ENCODE measurements around the gene SUB1.
"Not testable (repeated sequence)": the region's sequence is repeated elsewhere in the genome, so short reads cannot be mapped to it uniquely, and the experiment has no call there.

SUB1 gene

DNA sequence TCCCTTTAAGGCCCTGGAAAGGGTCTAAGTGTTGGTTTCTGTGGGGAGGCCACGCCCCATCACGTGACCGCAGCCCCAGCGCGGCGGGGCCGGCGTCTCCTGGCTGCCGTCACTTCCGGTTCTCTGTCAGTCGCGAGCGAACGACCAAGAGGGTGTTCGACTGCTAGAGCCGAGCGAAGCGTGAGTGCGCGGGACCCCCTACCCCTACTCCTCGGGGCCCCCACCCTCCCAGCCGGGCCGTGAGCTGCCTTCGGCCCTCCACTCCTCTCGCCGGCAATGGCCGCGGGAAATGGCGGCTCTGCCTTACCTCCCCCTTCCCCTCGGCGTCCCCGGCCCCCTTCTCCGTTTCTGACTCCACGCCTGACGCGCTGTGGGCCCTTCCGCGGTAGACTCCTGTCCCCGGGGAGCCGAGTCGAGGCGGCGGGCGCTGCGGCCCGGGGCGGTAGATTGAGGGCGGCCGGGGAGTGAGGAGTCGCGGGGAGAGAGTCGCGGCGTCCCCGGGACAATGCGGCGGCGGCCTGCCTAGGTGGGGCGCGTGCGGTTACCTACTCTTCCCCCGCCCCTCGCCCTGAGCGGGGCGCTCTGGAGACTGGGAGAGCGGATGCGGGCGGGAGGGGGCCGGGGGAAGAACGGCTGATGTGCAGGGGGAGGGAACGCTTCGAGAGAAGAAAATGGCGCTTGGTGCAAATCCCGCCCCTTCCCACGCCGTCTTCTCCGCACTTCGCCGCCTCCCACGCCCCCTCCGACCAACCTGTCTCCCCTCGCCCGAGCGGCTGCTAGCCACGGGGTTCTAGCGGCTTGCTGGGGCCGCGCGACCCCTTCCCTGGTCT is at the start of gene SUB1:
SUB1 (plus strand) TSS at position 112 of the 830 bp plus-strand sequence. CDS start 2,956 bp downstream, outside the sequence.
- peak; percentile 97 for DNase-seq

DNA sequence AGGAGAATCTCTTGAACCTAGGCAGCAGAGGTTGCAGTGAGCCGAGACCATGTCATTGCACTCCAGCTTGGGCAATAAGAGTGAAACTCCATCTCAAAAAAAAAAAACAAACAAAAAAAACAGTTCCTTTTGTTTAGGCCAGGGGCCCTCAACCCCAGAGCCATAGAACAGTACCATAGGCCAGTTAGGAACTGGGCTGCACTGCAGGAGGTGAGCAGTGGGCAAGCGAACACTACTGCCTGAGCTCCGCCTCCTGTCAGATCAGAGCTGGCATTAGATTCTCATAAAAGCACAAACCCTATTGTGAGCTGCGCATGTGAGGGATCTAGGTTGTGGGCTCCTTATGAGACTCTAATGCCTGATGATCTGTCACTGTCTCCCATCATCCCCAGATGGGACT is 49.1 kb upstream of the SUB1 start:
- DNase-seq = no peak

DNA sequence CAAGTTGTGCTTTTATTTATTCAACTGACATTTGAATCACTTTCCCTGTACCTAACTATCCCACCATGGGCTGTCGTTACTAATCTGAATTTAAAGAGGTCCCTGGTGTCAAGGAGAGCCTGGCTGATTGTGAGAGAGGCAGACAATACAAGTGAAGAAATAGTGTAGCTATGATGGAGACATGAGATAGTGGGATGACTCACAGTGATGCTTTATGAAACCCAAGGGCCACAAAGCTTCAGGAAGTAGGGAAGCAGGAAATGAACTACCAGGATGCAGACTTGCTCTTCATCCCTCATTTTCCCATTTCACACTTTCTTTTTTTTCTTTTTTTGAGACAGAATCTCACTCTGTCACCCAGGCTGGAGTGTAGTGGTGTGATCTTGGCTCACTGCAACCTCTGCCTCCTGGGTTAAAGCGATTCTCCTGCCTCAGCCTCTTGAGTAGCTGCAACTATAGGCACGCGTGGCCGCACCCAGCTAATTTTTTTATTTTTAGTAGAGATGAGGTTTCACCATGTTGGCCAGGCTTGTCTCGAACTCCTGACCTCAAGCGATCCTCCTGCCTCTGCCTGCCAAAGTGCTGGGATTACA is 47.8 kb upstream of the SUB1 start:
- DNase-seq = not testable (repeated sequence)

DNA sequence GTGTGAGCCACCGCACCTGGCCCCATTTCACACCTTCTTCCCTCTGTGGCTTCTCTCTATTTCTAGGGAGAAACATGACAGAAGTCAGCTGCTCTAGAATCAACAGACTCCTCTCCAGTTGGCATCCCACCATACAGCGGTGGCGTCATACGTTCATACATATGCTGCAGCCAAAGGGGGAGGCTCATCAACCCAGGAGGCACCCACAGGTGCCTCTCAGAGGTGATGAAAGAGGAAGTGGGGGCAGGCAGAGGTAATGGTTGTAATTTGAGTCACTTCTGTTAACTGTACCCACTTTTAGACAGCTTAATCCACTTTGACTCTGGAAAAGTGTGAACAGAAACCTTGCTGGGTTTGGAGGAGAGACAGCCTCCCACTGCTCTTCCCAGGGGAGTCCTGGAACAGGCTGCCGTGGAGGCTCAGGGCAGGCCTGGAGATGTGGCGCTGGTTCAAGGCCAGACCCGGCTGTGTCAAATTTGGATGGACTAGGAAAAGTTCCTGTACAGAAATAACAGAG is 47.3 kb upstream of the SUB1 start:
- peak; percentile 58 for DNase-seq

DNA sequence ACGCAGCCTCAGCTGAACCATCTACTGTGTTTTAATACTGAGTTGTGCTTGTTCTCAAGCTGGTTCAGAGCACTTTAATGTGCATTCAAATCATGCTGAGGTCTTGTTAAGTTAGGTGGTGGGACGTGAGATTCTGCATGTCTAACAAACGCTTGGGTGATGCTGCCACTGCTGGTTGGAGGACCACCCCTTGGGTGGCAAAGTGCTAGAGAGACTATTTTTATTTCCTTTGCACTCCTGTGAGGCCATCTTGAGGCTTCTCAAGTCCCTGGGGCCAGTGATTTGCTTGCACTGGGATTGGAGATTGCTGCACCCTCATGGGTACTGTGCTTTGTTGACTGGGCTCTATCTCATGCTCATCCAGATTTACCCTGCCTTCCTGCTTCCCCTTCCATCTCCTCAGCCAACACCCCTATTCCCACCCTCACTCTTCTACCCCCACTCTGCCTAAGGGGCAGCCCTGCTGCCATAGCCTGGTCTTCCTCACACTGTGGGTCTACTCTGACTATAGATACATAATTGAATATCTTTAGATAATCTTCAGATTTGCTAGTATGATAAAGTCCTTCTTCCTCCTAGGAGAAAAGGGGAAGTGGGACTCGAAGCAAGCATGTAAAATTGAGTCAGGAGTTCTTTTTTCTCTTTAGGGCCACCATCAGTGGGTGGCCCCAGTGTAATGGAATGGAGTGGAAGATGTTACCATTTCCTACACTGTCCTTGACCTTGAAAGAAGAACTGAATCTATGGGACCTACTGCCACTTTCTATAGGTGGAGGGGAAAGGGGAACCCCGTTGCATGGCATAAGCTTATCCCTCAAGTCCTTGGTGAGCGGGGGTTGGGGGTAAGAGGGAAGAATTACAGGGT is 45.1 kb upstream of the SUB1 start:
- no peak for DNase-seq

DNA sequence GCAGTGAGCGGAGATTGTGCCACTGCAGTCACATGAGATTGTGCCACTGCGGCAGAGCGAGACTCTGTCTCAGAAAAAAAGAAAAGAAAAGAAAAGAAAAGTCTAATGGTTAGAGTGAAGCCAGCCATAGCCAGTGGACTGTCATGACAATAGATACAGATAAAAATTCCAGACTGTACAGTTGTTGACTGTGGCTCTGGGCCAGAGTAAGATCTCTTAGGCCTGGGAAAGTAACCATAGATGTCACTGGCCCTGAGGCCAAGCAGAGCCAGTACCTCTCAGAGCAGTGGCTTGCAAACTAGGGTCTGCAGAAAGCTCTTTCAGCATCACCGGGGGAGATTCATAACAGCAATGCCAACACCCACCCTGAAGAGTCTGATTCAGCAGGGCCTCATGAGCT is 44.1 kb upstream of the SUB1 start:
- DNase-seq = no peak

DNA sequence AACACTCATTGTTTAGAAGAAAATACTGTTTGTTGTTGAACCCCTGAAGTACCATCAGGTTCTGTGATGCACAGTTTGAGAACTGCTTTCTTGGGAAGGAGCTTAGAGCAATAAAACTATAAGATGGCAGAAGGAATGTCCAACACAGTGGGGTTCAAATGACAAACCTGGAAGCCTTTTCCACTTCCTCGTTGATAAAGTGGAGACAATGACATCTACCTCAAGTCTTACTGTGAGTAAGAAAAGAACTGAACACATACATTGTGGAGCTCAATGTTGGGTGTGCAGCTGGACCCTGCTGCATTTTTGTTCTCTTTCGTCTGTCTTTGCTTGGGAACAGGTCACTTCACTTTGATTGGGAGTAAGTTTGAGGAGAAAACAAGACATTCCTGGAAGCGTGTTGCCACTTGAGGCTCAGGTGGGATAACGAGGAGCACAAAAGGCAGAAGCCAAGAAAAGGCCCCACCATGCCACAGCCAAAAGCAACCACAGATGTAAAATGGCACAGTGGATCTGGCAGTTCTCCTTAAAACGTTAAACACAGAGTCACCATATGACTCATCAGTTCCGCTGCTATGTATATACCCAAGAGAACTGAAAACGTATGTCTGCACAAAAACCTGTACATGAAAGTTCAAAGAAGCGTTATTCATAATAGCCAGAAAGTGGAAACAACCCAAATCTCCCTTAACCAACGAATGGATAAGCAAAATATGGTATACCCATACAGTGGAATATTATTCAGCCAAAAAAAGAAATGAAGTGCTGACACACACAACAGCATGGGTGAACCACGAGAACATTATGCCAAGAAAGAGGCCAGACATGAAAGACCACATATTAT is 42.9 kb upstream of the SUB1 start:
- DNase-seq = peak; percentile 25

DNA sequence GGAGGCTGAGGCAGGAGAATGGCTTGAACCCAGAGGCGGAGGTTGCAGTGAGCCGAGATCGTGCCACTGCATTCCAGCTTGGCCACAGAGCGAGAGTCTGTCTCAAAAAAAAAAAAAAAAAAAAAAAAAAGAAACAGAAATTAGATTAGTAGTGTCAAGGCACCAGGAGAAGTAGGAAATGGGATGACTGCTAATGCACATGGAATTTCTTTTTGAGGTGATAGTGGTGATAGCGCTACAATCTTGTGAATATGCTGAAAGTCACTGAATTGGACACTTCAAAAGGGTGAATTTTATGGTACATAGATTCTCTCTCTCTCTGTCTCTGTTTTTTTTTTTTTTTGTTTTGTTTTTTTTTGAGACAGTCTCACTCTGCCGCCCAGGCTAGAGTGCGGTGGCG is 42.1 kb upstream of the SUB1 start:
- no peak for DNase-seq

DNA sequence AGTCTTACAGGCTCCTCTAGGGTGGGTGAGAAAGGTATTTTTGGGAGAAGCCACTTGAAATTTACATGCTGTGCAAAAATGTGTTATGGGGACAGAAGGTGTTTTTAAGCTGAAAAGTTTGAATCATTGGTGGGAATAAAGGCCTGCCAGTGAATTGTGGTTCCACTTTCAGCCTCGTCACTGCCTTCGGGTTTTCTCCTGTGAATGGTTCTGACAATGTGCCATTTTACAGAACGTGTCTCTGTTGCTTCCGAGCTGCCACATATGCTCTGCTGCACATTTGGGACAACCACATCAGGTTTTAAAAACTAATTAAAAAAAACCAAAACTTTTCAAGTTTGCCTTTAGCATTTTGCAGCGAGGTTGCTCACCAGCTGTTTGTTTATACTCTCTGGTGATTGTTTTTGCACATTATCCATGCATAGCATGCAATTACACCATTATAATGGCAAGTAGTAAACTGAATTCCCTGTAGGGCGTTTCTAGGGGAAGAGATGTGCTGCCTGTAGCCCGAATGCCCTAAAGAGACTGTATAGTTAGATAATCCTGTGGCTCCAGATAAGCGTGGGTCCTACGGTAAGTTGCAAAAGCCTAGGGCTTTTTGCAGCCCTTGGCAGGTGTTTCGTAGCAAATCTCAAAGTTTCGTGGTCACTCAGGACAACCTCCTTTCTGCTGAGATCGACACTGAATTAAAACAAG is 40.1 kb upstream of the SUB1 start:
- no peak for DNase-seq

DNA sequence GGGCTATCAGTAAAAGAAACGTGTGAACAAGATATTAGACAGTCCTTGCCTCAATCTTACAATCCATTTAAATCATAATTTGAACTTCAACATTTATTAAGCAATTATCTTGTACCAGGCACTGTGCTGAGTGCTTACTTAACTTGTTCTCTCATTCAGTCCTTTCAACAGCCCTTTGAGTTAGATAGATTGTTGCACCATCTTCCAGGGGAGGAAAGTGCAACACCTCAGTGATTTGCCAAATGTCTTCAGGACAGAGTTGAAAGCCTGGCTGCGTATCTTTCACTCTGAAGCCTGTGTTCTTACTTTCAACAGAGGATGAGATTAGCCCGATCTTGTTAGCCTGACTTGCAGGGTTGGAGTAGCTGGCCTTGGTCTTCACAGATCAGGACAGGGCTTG is 34.2 kb upstream of the SUB1 start:
- DNase-seq = no peak

DNA sequence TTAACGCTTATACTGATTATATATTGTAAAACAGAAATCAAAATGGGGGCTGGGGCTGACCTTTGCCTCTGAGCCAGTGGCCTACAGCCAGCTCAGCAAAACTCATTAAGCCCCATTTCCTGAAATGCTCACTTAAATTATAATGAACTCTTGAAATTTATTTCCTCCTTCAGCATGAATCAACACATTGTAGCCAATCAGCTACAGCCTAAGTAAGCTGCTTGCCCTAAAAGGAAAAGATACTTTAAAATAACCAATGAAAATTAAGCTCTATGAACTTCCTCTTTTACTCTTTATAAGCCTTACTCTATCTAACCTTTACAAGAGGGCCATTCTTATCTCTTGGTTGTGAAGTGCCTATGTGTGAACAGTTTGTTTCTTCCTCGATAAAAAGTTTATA is 33.5 kb upstream of the SUB1 start:
- no peak for DNase-seq

DNA sequence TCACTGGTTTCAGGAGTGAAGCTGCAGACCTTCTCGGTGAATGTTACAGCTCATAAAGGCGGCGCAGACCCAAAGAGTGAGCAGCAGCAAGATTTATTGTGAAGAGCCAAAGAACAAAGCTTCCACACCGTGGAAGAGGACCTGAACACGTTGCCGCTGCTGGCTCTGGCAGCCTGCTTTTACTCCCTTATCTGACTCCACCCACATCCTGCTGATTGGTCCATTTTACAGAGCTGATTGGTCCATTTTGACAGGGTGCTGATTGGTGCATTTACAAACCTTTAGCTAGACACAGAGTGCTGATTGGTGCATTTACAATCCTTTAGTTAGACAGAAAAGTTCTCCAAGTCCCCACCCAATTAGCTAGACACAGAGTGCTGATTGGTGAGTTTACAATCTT is 32.9 kb upstream of the SUB1 start:
- DNase-seq = not testable (repeated sequence)

DNA sequence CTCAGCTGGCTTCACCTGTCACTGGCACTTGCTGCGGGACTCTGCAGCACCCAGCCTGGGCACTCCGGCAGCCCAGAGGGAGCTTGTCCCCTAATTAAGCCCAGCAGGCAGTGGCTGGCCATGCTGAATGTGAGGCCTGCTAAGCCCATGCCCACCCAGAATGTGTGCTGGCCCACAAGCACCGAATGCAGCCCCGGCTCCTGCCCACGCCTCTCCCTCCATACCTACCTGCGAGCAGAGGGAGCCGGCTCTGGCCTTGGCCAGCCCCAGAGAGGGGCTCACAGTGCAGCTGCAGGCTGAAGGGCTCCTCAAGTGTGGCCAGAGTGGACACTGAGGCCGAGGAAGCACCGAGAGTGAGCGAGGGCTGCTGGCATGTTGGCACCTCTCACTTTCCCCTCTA is 32.4 kb upstream of the SUB1 start:
- DNase-seq = no peak

DNA sequence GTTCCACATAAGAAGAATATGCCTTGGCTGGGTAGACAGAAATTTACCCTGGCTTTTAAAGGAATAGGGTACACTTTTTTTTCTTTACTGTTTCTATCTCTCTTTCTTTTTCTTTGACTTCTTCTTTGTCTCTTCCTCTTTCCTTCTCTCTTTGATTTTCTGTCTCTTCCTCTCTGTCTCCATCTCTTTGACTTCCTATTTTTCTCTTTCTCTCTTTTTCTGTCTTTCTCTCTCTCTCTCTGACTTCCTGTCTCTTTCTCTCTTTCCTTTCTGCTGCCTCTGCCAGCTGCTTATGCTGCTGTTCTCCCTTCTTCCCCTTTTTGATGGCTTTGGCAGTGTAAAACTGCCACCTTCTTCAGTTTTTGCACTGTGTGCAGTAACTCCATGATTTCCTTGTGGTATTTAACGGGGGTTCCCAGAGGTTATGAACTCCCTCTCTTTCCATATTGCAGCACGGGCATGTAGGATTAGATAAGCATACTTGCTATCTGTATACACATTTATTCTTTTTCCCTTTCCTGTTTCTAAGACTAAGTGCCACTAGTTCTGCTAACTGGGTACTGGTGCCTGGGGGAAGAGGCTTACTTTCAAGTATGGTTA is 31.1 kb upstream of the SUB1 start:
- DNase-seq = not testable (repeated sequence)

DNA sequence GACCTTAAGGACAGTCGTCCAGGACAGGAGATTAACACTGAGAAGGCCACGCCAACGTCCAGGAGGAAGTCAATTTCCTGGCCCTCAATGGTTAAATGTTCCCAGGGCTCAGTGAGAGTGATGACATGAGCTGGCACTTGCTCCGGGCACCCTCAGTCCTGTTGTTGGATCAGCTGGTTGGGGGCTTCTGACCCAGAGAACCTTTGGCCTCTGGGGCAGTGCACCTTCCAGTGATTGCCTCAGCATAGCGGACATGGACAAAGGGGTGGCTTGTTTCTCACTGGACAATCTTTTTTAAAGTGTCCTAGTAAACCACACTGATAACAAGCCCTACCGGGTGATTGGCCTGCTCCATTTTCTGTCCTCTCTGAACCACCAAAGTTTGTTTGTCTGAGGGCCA is 28.8 kb upstream of the SUB1 start:
- not testable (repeated sequence) for DNase-seq

DNA sequence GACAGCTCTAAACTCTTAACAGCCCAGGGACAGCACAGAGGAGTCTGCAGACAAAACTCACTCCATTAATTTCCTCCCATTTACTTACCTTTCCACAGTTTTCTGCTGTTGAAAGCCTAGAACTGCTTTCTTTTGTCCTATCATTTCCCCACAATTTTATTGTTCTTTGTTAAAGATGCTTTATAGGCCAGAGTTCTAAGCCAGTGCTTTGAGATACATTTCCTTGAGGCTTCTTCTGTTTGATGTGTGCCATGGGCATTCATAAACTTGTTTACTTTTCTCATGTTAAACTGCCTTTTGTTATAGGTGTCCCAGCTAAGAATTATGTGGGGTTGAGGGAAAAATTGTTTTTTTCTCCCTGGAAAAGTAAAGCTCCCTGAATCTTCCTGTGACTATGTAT is 25.9 kb upstream of the SUB1 start:
- no peak for DNase-seq

DNA sequence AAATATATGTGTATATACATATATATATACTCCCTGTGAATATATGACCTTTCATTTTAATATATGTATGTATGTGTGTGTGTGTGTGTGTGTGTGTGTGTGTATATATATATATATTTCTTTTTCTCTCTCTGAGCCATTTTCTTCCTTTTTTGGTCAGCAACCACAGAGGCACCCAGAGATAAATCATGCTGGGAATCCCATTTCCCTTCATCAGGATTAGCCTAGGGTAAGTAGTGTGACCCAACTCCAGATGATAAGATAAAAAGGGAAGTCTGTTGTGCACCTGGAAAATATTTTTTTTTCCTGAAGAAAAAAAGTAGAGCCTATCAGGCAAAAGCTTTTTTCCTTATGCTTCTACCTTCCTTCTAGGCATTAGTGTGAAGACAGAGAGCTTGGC is 25.4 kb upstream of the SUB1 start:
- no peak for DNase-seq

DNA sequence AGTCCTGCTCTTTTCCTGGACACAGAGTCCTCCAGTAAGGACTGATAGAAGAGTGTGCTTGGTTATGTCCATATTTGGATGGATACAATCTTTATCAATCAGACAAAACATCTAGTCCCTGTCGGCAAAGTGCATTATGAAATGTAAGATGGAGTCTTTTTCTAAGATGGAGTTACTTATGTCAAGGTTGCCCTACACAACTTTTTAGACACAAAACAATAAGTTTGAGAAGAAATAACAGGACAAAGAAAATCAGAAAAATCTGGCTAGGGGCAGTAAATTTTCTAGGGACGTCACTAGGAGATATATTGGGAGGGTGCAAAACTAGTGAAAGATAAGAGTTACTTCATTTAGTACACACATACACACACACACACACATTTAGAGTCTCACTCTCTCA is 23.3 kb upstream of the SUB1 start:
- DNase-seq = no peak

DNA sequence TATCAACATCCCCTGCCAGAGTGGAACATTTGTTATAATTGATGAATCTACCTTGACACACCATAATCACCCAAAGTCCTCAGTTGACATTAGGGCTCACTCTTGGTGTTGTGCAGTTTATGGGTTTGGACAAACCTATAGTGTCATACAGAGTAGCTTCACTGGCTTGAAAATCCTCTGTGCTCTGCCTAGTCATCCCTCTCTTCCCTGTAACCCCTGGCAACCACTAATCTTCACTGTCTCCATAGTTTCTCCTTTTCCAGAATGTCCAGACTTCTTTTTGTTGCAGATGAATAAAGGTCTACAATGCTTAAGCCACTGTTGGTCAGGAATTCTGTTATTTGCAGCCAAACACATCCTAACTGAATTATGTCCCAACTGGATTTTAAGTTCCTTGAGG is 22.5 kb upstream of the SUB1 start:
- no peak for DNase-seq

DNA sequence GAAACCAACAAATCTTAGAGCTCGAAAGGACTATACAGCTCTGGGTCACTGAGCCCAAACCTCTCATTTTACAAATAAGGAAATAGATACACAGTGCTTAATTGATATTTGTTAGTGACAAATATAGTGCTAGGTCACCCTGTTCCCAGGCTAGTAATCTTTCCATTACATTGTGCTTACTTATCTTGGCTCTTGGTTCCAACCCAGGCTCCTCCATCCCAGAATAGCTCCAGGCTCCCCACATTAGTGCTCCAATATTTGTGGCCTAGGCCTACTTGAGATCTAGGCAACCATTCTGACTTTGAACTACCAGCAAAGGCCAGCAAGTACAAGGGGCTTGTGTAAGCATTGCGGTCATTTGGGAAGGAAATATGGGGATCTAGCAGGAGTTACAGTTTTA is 21.7 kb upstream of the SUB1 start:
- DNase-seq = no peak

DNA sequence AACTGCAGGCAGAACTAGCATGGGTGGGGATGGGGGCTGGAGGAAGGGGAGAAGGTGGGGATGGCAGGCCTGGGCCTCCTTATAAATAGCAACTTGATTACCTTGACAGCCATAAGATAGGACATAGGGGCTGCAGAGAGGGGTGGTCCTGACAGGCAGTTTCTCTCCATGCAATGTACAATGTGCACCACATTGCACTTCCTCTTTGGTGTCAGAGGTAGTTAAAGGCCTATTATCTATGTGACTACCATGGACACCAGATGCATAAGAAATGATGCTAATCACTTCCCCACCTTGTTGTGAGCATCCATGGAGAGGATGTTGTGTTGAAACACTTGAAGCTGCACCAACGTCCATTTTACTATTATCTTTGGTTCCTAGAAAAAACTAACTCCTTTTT is 20.2 kb upstream of the SUB1 start:
- DNase-seq = no peak
